HEK293 (cell line): ENCODE data around the gene SLC6A3.

Experiments
- CTCF ChIA-PET: fragments of 350-600 bp; formaldehyde crosslinking; extraction: SDS; loops from one replicate; lab custom pipeline; 2021; ENCODE audit warnings: antibody characterized with exemption; lab: Yijun Ruan, JAX
- POLR2A ChIA-PET: fragments of 300-600 bp; formaldehyde crosslinking; extraction: SDS; loops from one replicate; lab custom pipeline; 2020; ENCODE audit warnings: antibody characterized with exemption, inconsistent platforms; lab: Yijun Ruan, JAX
- H3K27ac ChIP-seq: fragments of 200-500 bp; sonication (Bioruptor generic); 2 replicates; pipeline ENCODE4 v1.5.1; 2014; ENCODE audit warnings: low read depth, low read length, control low read depth, inconsistent platforms; ENCODE audit errors: extremely low read depth
- H3K36me3 ChIP-seq, 2 experiments: fragments of 200-500 bp in 1 of 2; sonication (Bioruptor generic) in 1 of 2; 1 replicate in 1 of 2; 2 replicates in 1 of 2; pipeline ENCODE4 v1.5.1; 2014 to 2017; ENCODE audit warnings: inconsistent platforms in 2 of 2, low read length in 2 of 2; ENCODE audit not compliant: control insufficient read depth in 2 of 2, insufficient read depth in 1 of 2
- H3K4me1 ChIP-seq: fragments of 200-500 bp; sonication (Bioruptor generic); 2 replicates; pipeline ENCODE4 v1.5.1; 2014; ENCODE audit warnings: mild to moderate bottlenecking, low read length, inconsistent platforms; ENCODE audit not compliant: control insufficient read depth, insufficient read depth
- H3K4me3 ChIP-seq: 2 replicates; pipeline ENCODE4 v1.5.1; 2011; ENCODE audit warnings: low read depth, mild to moderate bottlenecking, control low read depth, low read length, moderate library complexity
- H3K9me3 ChIP-seq: fragments of 200-500 bp; sonication (Bioruptor generic); 2 replicates; pipeline ENCODE4 v1.5.1; 2014; ENCODE audit warnings: low read depth, low read length, inconsistent platforms; ENCODE audit not compliant: control insufficient read depth, insufficient read depth
- BCL11A ChIP-seq: fragments of 450-650 bp; formaldehyde crosslinking; IDR thresholded peaks from 2 replicates; pipeline ENCODE4 v1.5.1; 2016; ENCODE audit warnings: low read depth, missing biosample characterization, missing genetic modification characterization
- GLIS1 ChIP-seq: fragments of 450-650 bp; formaldehyde crosslinking; IDR thresholded peaks from 2 replicates; pipeline ENCODE4 v1.5.1; 2016; ENCODE audit warnings: missing biosample characterization, missing genetic modification characterization
- SCRT1 ChIP-seq: fragments of 450-650 bp; formaldehyde crosslinking; IDR thresholded peaks from 2 replicates; pipeline ENCODE4 v1.5.1; 2016; ENCODE audit warnings: missing biosample characterization, missing genetic modification characterization, borderline replicate concordance
- ZBTB1 ChIP-seq: fragments of 450-650 bp; formaldehyde crosslinking; IDR thresholded peaks from 2 replicates; pipeline ENCODE4 v1.5.1; 2016; ENCODE audit warnings: missing biosample characterization, missing genetic modification characterization
- ZBTB48 ChIP-seq: fragments of 450-650 bp; formaldehyde crosslinking; IDR thresholded peaks from 2 replicates; pipeline ENCODE4 v1.5.1; 2016; ENCODE audit warnings: missing biosample characterization, missing genetic modification characterization
- ZFP69B ChIP-seq: fragments of 450-650 bp; formaldehyde crosslinking; IDR thresholded peaks from 2 replicates; pipeline ENCODE4 v1.5.1; 2016; ENCODE audit warnings: missing biosample characterization, missing genetic modification characterization
- ZIC2 ChIP-seq: fragments of 450-650 bp; formaldehyde crosslinking; IDR thresholded peaks from 2 replicates; pipeline ENCODE4 v1.5.1; 2016; ENCODE audit warnings: missing biosample characterization, missing genetic modification characterization
- ZNF132 ChIP-seq: fragments of 450-650 bp; formaldehyde crosslinking; IDR thresholded peaks from 2 replicates; pipeline ENCODE4 v1.5.1; 2017; ENCODE audit warnings: missing biosample characterization, missing genetic modification characterization, borderline replicate concordance
- ZNF155 ChIP-seq: fragments of 450-650 bp; formaldehyde crosslinking; IDR thresholded peaks from 2 replicates; pipeline ENCODE4 v1.5.1; 2016; ENCODE audit warnings: missing biosample characterization, missing genetic modification characterization
- ZNF214 ChIP-seq: fragments of 450-650 bp; formaldehyde crosslinking; IDR thresholded peaks from 2 replicates; pipeline ENCODE4 v1.5.1; 2017; ENCODE audit warnings: missing biosample characterization, mild to moderate bottlenecking, missing genetic modification characterization, borderline replicate concordance
- ZNF366 ChIP-seq: fragments of 450-650 bp; formaldehyde crosslinking; conservative IDR thresholded peaks from 2 replicates; pipeline ENCODE4 v1.5.1; 2016; ENCODE audit warnings: missing biosample characterization, missing genetic modification characterization
- ZNF394 ChIP-seq: fragments of 450-650 bp; formaldehyde crosslinking; IDR thresholded peaks from 2 replicates; pipeline ENCODE4 v1.5.1; 2016; ENCODE audit warnings: missing biosample characterization, missing genetic modification characterization, mild to moderate bottlenecking, moderate library complexity, borderline replicate concordance
- ZNF548 ChIP-seq: fragments of 450-650 bp; formaldehyde crosslinking; IDR thresholded peaks from 2 replicates; pipeline ENCODE4 v1.5.1; 2016; ENCODE audit warnings: missing biosample characterization, missing genetic modification characterization
- ZNF561 ChIP-seq: fragments of 450-650 bp; IDR thresholded peaks from 2 replicates; pipeline ENCODE4 v1.5.1; 2018; ENCODE audit warnings: missing biosample characterization, missing genetic modification characterization, borderline replicate concordance
- ZNF654 ChIP-seq: fragments of 450-650 bp; formaldehyde crosslinking; IDR thresholded peaks from 2 replicates; pipeline ENCODE4 v1.5.1; 2016; ENCODE audit warnings: low read depth, missing biosample characterization, missing genetic modification characterization
- TF ChIP-seq, protein P1 (sequence below): fragments of 450-650 bp; formaldehyde crosslinking; IDR thresholded peaks from 2 replicates; pipeline ENCODE4 v1.5.1; 2016; ENCODE audit warnings: missing biosample characterization, missing genetic modification characterization, borderline replicate concordance
- TF ChIP-seq, protein P2 (sequence below): fragments of 450-650 bp; formaldehyde crosslinking; IDR thresholded peaks from 2 replicates; pipeline ENCODE4 v1.5.1; 2016; ENCODE audit warnings: missing biosample characterization, missing genetic modification characterization
- TF ChIP-seq, protein P3 (sequence below): fragments of 450-650 bp; formaldehyde crosslinking; IDR thresholded peaks from 2 replicates; pipeline ENCODE4 v1.5.1; 2017; ENCODE audit warnings: missing biosample characterization, missing genetic modification characterization

Gene SLC6A3

DNA sequence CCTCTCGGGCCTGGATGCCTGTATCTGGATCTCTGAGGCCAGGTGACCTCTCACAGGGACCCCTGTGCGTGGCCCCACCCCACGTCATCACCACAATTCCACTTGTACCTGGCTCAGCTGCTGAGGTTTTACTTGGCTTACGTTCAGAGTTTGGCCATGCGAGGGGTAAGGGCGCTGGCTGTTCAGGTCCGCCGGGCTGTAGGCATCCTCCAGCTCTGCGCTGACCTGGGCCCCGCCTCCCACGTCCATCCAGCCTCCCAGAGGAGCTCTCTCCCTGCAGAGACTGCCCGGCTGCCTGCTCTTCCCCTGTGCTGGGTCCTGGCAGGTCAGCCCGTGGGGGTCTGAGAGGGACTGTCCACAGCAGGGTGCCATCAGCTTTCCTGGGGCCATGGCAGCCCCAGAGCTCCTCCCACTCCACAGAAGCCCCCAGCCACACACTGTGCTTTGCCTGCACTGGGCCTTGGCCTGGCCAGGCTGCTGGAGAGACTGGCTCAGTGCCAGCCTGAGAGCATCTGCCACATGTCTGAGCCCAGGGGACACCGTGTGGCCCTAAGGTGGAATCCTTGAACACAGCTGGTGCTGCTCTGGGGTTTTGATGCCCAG is 43.6 kb downstream of the SLC6A3 start:
- Histone ChIP-seq H3K4me3 (no peak overlapping the region), H3K27ac (no peak overlapping the region), H3K4me1 (no peaks in the 10 kb centered on the region), H3K9me3 (no peaks in the 10 kb centered on the region), H3K36me3 (no peaks in the 10 kb centered on the region)
- peak; percentile 35; the same call in 1 of the 2 replicates for TF ChIP-seq GLIS1 (tag by site-specific recombination)
- no peak for TF ChIP-seq BCL11A
- TF ChIP-seq ZIC2 (tag by site-specific recombination): peak; percentile 92
- TF ChIP-seq ZNF155: no peak
- no peak for TF ChIP-seq ZNF561
- ChIA-PET POLR2A (no interaction called here), CTCF (interaction anchor here (0.6 to 1.6 kb wide), 3 partner anchors 22 to 243 kb away, joined by 3 to 4 read pairs (median 3); no protein-coding TSS in a partner anchor)

DNA sequence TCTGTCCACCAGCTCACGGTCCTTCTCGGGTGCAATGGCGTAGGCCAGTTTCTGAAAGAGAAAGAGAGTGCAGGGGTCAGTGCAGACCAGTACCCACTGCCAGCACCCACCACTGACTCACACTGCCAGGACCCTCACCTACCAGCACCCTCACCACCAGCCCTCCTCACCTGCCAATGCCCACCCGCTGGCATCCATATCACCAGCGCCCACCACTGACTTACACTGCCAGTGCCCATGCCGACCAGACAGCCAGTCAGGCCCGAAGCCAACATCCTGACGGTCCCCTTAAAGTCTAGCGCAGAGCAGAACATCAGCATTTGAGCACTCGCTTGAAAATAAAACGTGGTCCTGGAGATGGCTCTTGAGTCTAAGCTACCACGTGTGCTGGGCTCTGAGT is 44.3 kb downstream of the SLC6A3 start:
- Histone ChIP-seq H3K36me3 (no peaks in the 10 kb centered on the region), H3K9me3 (no peaks in the 10 kb centered on the region), H3K27ac (no peak overlapping the region), H3K4me1 (no peaks in the 10 kb centered on the region), H3K4me3 (no peak overlapping the region)
- POLR2A ChIA-PET: no interaction called here
- CTCF ChIA-PET: interaction anchor here (0.6 to 1.6 kb wide), 3 partner anchors 232 to 244 kb away, joined by 3 to 4 read pairs (median 3); no protein-coding TSS in a partner anchor
- TF ChIP-seq, protein P1, sequence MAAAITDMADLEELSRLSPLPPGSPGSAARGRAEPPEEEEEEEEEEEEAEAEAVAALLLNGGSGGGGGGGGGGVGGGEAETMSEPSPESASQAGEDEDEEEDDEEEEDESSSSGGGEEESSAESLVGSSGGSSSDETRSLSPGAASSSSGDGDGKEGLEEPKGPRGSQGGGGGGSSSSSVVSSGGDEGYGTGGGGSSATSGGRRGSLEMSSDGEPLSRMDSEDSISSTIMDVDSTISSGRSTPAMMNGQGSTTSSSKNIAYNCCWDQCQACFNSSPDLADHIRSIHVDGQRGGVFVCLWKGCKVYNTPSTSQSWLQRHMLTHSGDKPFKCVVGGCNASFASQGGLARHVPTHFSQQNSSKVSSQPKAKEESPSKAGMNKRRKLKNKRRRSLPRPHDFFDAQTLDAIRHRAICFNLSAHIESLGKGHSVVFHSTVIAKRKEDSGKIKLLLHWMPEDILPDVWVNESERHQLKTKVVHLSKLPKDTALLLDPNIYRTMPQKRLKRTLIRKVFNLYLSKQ (tag by site-specific recombination): no peak
- TF ChIP-seq ZFP69B (tag by site-specific recombination) (no peak), ZNF394 (tag by site-specific recombination) (no peak), ZBTB48 (no peak), ZNF214 (tag by site-specific recombination) (no peak), ZNF132 (tag by site-specific recombination) (no peak), ZBTB1 (tag by site-specific recombination) (no peak), ZNF366 (tag by site-specific recombination) (no peak), ZNF654 (tag by site-specific recombination) (no peak), SCRT1 (tag by site-specific recombination) (no peak), ZNF548 (tag by site-specific recombination) (no peak)
- TF ChIP-seq, protein P2, sequence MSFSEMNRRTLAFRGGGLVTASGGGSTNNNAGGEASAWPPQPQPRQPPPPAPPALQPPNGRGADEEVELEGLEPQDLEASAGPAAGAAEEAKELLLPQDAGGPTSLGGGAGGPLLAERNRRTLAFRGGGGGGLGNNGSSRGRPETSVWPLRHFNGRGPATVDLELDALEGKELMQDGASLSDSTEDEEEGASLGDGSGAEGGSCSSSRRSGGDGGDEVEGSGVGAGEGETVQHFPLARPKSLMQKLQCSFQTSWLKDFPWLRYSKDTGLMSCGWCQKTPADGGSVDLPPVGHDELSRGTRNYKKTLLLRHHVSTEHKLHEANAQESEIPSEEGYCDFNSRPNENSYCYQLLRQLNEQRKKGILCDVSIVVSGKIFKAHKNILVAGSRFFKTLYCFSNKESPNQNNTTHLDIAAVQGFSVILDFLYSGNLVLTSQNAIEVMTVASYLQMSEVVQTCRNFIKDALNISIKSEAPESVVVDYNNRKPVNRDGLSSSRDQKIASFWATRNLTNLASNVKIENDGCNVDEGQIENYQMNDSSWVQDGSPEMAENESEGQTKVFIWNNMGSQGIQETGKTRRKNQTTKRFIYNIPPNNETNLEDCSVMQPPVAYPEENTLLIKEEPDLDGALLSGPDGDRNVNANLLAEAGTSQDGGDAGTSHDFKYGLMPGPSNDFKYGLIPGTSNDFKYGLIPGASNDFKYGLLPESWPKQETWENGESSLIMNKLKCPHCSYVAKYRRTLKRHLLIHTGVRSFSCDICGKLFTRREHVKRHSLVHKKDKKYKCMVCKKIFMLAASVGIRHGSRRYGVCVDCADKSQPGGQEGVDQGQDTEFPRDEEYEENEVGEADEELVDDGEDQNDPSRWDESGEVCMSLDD (tag by site-specific recombination): no peak
- TF ChIP-seq, protein P3, sequence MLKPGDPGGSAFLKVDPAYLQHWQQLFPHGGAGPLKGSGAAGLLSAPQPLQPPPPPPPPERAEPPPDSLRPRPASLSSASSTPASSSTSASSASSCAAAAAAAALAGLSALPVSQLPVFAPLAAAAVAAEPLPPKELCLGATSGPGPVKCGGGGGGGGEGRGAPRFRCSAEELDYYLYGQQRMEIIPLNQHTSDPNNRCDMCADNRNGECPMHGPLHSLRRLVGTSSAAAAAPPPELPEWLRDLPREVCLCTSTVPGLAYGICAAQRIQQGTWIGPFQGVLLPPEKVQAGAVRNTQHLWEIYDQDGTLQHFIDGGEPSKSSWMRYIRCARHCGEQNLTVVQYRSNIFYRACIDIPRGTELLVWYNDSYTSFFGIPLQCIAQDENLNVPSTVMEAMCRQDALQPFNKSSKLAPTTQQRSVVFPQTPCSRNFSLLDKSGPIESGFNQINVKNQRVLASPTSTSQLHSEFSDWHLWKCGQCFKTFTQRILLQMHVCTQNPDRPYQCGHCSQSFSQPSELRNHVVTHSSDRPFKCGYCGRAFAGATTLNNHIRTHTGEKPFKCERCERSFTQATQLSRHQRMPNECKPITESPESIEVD: no peak
